Central memory CD4-positive, alpha-beta T cell (primary cell): ENCODE measurements around the gene PITRM1.
"Not testable (repeated sequence)": the region's sequence is repeated elsewhere in the genome, so short reads cannot be mapped to it uniquely, and the experiment has no call there.

Experiments used
- DNase-seq: peaks from one replicate; pipeline ENCODE4 v3.0.0; 2022

Gene PITRM1

DNA sequence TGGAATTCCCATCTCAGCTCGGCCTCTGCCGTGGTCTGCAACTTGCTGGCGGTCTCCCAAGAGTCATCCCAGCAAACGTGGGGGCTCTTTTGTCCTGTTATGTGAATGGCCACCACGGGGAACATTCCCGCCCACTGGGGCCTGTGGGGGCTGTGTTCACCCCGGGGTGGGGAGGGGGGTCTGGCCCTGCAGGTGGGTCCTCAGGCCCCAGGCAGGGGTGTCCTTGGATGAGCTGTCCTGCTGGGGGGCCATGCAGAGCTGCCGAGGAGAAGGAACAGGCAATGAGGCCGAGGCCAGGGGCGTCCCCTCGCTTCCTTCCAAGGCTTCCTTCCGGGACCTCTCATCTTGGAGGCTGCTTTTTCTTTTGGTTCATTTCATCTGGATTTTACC is 24.4 kb upstream of the PITRM1 start:
- no peak for DNase-seq

DNA sequence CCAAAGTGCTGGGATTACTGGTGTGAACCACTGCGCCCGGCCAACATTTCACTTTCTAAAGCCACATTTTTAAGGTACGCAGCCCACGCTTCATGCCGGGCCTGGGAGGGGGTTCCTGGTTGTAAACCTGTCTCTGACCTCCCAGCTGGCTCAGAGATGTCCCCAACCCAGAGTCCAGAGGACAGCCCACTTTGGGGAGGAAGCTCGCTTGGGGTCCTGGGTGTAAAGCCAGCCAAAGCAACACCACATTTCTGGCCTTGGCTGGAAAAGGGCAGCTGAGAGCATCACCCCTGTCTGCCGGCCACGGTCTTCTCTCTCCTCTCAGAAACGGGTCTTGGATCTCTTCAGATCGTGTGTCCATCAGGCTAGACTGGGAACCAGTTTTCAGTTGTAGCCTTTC is 23.9 kb upstream of the PITRM1 start:
- no peak for DNase-seq

DNA sequence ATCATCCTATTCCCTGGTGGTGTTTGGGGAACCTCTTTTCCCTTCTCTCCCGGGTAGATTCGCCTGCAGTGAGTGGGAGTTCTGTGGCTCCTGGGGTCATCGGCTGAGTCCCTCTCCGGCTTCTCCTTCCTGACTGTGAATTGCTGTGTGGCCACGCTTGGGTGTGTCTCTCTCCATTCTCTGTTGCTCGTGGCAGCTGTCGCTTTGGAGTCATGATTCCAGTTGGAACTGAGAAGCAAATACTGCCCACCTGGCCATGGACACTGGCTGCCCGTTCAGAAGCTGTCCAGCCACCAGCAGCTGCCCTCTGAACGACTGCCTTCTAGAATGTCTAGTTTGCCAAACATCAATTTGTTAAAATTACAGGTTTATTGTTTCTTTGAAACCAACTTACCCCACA is 23.1 kb upstream of the PITRM1 start:
- DNase-seq = no peak

DNA sequence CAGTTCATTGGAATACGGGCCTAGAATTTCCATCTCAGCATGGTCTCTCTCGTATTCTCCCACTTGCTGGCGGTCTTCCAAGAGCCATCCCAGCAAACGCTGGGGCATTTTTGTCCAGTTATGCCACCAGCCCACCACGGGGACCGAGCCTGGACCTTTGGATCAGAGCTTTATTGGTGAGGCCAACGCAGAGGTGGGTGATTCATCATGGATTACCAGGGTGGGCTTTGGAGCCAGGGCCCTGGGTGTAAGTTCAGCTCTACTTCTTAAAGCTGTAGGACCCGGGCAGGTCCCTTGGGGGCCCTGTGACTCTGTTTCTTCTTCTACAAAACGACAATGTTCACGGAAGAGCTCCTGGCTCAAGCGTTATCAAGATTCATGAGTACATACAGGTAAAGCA is 22.7 kb upstream of the PITRM1 start:
- DNase-seq = no peak

DNA sequence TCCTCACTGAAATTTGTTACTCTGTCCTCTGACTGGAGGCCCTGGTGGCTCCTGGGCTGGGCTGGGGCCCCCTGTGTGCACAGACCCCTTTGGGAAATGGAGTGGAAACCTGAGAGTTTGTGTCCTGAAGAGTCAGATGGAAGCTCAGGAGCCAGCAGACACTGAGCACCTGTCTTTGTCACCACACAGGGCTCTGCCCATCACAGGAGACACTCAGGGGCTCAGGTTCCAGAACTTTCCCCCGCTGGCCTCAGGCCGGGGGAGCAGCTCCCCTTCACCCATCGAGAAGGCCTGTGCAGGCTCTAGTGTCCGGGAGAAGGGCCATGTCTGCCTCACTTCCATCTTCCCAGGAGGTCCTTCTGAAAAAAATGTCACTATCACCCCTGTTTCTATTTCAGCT is 22.3 kb upstream of the PITRM1 start:
- DNase-seq = no peak

DNA sequence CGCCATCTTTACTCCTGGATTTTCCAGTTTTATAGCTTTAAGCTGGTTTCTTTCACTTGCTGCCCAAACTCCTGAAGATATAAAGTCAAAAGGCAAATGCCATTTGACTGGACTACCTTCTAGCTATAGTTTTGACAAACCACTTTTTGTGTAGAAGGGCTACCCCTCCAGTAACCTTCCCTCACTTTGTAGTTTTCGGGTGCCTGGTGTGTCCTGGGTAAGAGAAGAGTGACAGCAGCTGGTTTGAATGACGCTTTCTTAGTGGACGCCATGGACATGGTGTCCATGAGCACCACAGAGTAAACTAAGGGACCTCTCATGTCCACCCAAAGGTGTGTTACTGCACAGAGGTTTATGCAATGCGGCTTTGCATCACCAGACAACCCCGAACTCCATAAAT is 21.2 kb upstream of the PITRM1 start:
- DNase-seq = no peak

DNA sequence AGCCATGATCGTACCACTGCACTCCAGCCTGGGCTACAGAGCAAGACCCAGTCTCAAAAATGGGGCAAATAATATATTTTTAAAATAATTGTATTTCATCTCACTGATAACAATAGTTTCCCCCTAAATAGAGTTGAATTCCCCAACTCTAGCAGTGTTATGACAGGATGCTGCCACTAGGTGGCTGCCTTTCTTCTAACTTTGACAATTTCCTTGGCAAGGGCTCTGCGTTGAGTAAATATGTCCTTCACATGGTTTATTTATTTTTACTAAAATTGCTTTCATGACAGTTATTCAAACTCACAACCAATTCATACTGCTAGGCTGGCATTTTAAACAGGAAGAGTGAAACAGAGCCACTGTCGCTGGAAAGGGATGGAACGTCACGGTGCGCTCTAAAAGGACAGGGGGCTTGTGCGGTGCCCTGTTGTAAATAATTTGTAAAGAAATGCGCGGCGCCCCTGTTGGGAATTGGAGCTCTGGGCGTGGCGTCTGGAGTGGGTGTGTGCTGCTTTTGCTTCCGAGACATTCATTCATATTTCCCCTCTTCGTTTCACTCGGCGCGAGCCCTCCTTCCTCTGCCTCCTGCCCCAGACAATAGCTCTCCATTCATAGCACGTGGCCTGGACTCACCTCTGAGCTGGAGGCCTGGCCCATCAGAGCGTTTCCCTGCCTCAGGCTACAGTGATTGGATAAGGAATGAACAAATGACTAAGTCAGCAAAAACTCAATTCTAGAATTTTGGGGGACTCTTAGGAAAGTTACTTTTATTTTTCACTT is 20.5 kb upstream of the PITRM1 start:
- peak; percentile 19 for DNase-seq

DNA sequence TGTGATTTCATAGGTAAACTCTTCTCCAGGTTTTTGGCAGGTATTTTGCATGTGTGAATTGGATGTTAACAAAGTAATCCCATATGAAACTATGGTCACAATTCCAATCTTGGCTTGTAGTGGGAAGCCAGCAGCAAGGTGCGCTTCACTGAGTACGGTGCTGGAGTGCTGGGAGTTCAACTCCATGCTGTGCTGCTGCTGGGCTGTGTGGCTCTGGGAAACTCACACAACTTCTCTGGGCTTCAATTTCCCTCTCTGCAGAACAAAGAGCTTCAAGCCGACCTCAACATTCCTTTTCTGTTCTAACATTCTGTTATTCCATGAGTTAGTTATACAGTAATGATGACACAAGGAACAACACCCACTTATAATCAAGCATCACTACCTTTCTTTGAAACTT is 18.2 kb upstream of the PITRM1 start:
- DNase-seq = no peak

DNA sequence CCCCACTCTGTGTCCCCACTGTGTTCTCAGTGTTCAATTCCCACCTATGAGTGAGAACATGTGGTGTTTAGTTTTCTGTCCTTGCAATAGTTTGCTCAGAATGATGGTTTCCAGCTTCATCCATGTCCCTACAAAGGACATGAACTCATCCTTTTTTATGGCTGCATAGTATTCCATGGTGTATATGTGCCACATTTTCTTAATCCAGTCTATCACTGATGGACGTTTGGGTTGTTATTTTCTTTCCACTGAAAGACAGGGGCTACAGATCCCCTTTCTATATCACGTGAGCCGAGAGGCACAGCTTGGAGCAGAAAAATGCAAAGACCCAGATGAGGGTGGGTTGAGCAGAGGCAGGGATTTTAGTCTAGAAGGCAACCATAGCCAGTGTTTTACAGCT is 14.6 kb upstream of the PITRM1 start:
- not testable (repeated sequence) for DNase-seq

DNA sequence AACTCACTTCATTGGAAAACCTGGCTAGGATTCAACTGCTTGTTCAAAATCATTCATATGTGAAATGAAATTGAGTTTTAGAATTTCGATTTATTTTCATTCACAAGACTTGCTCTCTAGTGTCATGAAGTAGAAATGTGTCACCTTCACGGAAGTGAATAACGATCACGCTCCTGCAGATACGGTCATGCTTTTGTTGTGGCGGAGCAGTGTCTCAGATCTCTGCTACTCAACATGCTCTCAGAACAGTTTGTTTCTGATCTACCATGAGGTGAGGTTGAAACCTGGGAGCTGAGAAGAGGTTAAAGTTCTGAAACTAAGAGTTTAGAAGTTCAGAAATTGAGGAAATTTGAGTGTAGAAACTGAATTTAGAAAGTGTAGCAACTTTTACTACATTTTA is 13.8 kb upstream of the PITRM1 start:
- DNase-seq = peak; percentile 40

DNA sequence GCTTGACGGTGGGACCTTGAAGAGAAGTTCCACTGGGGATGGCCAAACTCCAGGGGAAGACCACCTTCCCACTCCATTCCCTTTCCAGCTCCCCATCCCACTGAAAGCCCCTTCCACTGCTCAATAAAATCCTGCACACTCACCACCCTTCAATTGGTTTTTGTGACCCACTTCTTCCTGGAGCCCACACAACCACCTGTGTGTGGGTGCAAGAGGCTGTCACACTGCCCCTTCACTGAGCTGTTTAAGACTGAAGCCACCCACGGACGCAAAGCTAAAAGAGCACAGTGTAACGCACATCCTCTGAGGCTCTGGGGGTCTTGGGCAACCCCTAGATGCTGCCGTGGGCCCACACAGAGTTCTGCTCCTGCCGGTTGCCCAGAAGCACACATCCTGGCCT is 12.8 kb upstream of the PITRM1 start:
- DNase-seq = no peak

DNA sequence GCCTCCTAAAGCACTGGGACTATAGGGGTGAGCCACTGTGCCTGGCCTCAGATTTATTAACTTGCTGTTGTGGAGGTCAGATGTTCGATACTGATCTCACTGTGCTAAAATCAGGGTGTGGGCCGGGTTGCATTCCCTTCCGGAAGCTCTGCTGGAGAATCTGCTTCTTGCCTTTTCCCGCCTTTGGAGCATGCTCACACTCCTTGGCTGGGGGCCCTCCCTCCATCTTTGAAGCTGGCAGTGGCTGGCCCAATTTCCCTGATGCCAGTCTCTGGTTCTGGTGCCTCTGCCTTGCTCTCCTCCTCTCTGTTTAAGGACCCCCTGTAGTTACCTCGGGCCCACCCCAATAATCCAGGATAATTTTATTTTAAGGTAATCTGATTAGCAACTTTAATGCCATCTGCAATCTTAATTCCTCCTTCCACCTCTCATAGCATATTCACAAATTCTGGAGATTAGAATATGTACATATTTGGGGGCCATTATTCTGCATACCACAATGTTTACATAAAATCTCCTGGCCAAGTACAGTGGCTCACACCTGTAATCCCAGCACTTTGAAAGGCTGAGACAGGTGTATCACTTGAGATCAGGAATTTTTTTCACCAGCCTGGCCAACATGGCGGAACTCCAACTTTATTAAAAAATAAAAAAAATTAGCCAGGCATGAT is 7.9 kb upstream of the PITRM1 start:
- no peak for DNase-seq

DNA sequence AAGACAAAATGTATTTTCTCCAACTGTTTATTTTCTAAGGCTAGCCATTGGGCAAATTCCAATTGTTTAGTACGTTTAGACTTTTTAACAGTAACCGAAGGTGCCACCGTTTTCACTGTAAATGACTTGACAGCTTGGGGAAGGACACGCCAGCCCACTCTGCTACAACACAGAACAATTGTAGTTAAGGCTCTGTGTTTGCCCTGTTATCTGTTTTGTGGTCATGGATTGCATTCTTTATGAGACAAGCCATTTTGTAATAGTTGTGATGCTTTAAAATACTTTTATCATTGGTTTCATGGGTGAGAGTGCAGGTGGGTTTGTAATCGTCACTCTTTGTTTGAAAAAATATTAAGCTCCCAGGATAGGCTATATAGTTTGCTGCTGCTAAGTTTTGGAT is 6.6 kb upstream of the PITRM1 start:
- DNase-seq = no peak

DNA sequence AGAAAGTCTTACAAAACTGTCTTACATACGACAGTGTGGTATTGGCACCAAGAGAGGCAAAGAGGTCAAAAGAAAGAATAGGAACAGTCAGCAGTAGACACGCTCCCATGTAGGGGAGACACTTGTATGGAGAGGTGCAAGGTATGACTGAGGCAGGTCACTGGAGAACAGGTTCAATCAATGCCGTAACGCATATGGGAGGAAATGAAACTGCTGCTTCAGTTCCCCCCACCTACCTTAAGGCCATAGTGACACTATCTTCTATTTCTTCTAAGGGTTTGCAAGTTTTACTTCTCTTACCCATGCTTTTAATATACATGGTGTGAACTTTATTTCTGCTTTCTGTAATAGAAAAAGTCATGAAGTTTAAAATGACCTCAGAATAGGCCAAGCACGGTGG is 5.5 kb upstream of the PITRM1 start:
- no peak for DNase-seq

DNA sequence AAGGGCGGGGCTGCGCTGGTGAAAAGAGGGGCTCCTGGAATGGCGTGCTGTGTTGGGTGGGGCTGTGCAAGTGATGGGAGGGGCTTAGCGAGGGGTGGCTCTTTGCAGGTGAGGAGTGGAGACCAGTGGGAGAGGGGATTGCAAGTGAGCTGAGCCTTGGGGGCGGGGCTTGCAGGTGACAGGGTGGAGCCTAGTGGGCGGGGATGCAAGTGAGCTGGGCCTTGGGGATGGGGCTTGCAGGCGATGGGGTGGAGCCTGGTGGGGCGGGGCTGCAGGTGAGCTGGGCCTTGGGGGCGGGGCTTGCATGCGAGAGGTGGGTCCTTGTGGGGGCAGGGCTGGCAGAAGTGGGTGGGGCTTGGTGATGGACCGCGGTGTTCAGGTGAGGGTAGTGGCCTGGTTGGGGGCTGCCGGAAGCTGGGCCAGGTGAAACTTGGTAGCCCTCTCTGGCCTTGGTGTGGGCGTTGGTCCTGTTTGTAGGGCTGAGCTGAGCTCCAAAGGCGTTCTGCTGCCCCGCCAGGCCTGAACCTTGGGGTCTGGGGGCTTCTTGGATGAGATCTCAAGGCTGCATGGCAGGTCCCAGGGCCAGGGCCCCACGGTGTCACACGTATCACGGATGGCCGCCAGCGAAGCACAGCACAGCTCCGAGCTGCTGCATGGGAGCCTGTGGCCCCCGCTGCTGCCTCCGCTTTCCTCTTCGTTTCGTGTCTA is 743 bp upstream of the PITRM1 start:
- no peak for DNase-seq

DNA sequence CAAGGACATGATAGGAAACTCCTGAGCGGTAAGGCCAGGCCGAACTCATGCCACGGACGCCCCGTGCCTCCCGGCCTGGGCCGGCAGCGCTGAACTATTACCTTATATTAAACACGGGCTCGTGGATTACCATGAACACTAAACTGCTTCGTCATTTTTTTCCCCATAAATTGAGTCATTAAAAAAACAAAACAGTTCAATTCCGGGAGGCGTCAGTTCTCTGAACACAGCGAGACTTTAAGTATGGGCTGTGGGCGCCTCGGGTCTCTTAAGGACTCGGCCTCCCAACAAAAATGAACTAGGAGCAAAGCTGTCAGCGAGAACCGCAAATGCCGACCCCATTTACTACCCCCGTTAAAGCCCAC is 519 bp downstream of the PITRM1 start:
- no peak for DNase-seq

DNA sequence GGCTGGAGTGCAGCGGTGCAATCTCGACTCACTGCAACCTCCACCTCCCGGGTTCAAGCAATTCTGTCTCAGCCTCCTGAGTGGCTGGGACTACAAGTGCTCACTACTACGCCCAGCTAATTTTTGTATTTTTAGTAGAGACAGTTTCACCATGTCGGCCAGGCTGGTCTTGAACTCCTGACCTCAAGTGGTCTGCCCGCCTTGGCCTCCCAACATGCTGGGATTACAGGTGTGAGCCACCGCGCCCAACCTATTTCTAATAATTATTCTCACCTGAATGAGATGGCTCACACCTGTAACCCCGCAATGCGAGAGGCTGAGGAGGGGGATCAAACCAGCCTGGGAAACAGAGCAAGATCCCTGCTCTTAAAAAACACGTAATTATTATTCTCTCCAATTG is 1.1 kb downstream of the PITRM1 start:
- DNase-seq = not testable (repeated sequence)

DNA sequence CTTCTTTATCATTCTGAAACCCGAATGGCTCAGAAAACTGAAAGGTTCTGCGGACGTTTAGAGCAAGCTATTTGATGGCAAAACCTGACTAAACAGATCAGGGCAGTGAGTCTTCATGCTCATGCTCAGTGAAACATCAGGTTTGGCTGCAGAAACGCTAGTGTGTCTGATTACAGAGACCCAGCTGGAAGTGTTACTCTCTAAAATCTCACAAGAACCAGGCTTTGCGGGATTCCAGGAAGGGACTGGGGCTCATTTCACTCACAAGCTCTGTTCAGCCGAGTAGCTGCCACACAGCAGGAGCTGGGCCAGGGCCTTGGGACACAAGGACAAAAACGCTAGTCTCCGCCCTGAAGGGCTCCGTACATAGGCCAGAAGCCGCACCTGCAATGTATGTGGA is 2.9 kb downstream of the PITRM1 start:
- DNase-seq = no peak

DNA sequence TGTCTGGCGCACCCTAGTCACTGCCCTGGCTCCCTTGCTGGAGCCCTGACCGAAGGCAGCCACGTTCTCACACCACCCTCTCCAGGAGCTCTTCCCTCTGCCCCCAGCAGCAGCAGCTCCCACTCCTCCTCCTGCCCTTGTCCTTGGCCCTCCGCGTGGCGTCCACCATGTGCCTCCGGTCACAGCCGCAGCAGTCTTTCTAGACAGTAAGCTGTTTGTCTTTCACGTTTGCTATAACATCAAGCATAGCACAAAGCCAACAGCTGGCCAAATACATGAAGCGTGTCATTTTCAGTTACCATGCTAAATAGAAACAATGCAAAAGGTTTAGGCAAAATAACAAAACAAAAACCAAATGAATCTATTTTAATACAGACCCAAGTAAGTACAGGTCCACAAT is 3.3 kb downstream of the PITRM1 start:
- no peak for DNase-seq

DNA sequence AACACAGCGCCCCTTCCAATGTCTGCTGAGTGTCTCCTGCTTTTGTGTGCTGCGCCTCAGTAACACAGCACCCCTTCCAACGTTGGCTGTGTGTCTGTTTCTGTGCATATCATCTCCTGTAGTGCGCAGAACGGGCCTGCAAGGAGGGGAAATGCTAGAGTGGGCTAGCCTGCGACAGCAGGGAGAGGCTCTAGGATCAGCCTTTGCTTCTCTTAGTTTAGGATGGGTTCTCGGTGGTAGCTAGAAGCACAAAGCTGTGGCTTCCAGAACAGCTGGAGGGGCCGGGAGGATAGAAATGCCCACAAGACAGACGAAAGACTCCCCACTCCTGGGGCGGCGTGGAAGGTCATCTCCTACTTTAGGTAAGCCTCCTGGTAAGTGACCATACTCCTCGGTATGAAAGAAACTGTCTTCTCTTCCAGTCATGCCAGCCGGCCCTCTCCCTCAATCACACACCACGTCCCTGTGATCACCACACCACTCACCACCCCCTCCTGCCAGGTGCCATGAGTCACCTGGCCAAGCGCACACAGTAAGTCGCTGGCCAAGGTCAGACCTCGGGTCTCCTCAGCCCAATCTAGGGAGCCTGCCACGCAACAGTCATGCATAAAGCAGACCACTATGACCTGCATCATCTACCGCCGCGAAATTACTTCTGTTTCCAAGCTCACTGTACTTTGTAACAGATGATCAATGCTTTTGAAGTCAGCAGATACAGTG is 4.8 kb downstream of the PITRM1 start:
- DNase-seq = no peak

DNA sequence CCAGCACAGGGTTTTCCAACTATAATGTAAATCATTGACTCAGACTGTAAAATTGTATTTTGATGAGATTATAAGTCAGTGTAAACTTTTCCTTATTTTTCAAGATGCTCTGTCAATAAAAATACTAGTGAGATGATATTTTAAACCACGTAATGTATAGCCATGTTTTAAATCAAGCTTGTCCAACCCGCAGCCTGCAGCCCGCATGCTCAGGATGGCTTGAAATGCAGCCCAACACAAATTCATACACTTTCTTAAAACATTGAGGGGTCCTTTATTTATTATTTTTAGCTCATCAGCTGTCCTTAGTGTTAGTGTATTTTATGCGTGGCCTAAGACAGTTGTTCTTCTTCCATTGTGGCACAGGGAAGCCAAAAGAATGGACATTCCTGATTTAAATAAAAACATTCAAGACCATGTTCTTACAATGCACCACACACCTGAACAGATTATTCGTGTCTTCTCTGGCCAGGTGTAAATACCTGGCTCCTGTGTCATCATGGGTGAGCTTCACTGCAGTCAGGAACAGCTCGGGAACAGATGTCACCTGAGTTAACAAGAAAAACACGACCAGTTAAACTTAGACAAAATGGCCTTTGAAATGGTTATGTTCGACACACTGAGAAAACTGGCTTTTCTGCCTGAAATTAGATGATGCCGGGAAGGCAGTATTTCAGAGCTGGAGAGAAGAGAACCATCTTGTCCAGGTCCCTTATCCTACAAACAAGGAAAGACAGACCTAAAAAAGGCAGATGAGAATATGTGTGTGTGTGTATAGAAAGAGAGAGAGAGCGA is 5.9 kb downstream of the PITRM1 start:
- no peak for DNase-seq

DNA sequence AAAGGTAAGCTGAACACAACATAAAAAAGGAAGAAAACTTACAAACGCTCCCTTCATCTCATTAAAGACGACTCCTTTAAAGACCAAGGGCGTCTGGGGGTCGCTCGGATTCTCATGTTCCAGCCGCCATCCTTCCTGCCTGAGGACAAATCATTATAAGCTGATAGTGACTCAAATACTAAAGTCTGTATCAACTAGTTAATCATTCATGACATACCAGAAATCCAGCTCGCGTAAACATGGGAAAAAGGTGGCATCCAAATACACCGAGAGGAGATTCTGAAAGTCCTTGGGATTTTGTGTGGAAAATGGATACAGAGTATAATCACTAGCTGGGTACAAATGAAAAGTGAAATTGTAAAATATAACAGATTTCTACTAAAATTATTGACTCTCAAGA is 7.4 kb downstream of the PITRM1 start:
- no peak for DNase-seq

DNA sequence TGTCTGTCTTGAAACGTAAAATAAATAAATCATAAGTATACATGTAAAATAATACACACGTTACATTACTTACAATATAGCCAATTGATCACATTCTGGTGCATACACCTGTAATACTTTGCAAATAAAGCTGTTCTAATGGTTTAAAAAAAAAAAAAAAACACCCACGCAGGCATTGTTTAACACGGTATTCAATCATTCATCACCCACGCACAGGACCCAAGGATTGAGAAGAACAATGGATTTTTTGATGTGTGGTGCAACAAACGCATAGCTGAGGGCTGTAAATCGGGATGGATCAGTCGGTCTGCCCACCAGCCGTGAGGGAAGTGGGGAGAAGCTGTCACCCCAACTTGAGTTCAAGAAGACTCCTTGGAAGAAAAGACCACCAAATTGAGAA is 8.7 kb downstream of the PITRM1 start:
- no peak for DNase-seq
